HCT116 (cell line): ENCODE results near the gene NOTUM. TPM values are rescaled to one million over a fixed set of nuclear protein-coding genes. Genes with fewer than 3 reads are reported as not detected.

ENCODE experiments used
- ELF1 ChIP-seq: IDR thresholded peaks from 2 replicates; pipeline ENCODE4 v1.6.1; 2012; ENCODE audit warnings: low read depth, borderline replicate concordance
- POLR2AphosphoS5 ChIP-seq: IDR thresholded peaks from 2 replicates; pipeline ENCODE4 v1.6.1; 2011; ENCODE audit warnings: mild to moderate bottlenecking, low read depth, low read length, moderate library complexity
- SRF ChIP-seq: IDR thresholded peaks from 2 replicates; pipeline ENCODE4 v1.6.1; 2012; ENCODE audit warnings: low read depth
- total RNA-seq: library from RNA; stranded (reverse); gene quantifications from one replicate; pipeline ENCODE4 v1.2.1, GENCODE V29; 2021; ENCODE audit not compliant: unreplicated experiment
- TF ChIP-seq, protein P1 (sequence below), 3 experiments: fragments of 200-600 bp in 1 of 3; sonication (generic) in 1 of 3; IDR thresholded peaks in 2 of 3; conservative IDR thresholded peaks in 1 of 3; 2 replicates each; pipeline ENCODE4 v1.5.1; 2012 to 2017; ENCODE audit warnings: low read depth in 2 of 3, low read length in 2 of 3, antibody characterized with exemption in 1 of 3, borderline replicate concordance in 1 of 3, control low read depth in 1 of 3, mild to moderate bottlenecking in 1 of 3, mixed read lengths in 1 of 3, mixed run types in 1 of 3, moderate library complexity in 1 of 3; ENCODE audit not compliant: insufficient read depth in 1 of 3
- TF ChIP-seq, protein P2 (sequence below): IDR thresholded peaks from 2 replicates; pipeline ENCODE4 v1.6.1; 2012; ENCODE audit warnings: low read depth
- TF ChIP-seq, protein P3 (sequence below): IDR thresholded peaks from 2 replicates; pipeline ENCODE4 v1.6.1; 2012

Gene NOTUM
- total RNA-seq, 1 experiment from 2014 or later, result 12.5 TPM

DNA sequence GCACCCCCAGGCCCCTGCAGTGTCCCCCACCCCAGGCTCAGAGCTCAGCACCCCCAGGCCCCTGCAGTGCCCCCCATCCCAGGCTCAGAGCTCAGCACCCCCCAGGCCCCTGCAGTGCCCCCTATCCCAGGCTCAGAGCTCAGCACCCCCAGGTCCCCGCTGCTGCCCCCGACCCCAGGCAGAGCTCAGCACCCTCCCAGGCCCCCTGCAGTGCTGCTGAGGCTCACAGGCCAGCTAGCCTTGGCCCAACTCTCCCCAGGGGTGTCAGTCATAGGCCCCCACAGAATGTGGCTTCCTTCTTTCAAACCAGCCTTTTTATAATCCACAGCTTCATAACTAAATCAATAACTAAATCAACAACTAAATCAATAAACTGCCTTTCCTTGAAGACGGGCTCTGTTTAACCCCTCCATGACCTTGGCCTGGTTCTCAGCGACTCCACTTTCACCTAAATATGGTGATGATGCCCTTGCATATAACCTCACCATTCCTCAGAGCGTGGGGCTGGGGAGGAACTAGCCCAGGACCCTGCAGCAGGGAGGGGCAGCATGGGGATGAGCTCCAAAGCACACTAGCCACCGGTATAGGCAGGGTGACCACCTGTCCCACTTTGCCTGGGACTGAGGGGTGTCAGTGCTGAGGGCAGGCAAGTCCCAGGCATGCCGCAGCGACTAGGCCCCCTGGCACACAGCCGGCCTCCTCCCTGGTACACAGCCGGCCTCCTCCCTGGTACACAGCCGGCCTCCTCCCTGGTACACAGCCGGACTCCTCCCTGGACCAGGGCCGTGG, 5.0 kb downstream of the NOTUM start (continued):
- TF ChIP-seq, protein P1, sequence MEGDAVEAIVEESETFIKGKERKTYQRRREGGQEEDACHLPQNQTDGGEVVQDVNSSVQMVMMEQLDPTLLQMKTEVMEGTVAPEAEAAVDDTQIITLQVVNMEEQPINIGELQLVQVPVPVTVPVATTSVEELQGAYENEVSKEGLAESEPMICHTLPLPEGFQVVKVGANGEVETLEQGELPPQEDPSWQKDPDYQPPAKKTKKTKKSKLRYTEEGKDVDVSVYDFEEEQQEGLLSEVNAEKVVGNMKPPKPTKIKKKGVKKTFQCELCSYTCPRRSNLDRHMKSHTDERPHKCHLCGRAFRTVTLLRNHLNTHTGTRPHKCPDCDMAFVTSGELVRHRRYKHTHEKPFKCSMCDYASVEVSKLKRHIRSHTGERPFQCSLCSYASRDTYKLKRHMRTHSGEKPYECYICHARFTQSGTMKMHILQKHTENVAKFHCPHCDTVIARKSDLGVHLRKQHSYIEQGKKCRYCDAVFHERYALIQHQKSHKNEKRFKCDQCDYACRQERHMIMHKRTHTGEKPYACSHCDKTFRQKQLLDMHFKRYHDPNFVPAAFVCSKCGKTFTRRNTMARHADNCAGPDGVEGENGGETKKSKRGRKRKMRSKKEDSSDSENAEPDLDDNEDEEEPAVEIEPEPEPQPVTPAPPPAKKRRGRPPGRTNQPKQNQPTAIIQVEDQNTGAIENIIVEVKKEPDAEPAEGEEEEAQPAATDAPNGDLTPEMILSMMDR (IDR thresholded peaks at IDR 0.05 in 2 of 3, conservative IDR thresholded peaks at IDR 0.05 in 1 of 3; ENCODE audit: borderline replicate concordance in 1 of 3, insufficient read depth in 1 of 3, low read depth in 2 of 3, low read length in 2 of 3), result no peak
- TF ChIP-seq POLR2AphosphoS5, result no peak
- TF ChIP-seq SRF, result no peak
- TF ChIP-seq, protein P2, sequence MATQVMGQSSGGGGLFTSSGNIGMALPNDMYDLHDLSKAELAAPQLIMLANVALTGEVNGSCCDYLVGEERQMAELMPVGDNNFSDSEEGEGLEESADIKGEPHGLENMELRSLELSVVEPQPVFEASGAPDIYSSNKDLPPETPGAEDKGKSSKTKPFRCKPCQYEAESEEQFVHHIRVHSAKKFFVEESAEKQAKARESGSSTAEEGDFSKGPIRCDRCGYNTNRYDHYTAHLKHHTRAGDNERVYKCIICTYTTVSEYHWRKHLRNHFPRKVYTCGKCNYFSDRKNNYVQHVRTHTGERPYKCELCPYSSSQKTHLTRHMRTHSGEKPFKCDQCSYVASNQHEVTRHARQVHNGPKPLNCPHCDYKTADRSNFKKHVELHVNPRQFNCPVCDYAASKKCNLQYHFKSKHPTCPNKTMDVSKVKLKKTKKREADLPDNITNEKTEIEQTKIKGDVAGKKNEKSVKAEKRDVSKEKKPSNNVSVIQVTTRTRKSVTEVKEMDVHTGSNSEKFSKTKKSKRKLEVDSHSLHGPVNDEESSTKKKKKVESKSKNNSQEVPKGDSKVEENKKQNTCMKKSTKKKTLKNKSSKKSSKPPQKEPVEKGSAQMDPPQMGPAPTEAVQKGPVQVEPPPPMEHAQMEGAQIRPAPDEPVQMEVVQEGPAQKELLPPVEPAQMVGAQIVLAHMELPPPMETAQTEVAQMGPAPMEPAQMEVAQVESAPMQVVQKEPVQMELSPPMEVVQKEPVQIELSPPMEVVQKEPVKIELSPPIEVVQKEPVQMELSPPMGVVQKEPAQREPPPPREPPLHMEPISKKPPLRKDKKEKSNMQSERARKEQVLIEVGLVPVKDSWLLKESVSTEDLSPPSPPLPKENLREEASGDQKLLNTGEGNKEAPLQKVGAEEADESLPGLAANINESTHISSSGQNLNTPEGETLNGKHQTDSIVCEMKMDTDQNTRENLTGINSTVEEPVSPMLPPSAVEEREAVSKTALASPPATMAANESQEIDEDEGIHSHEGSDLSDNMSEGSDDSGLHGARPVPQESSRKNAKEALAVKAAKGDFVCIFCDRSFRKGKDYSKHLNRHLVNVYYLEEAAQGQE, result no peak
- TF ChIP-seq, protein P3, sequence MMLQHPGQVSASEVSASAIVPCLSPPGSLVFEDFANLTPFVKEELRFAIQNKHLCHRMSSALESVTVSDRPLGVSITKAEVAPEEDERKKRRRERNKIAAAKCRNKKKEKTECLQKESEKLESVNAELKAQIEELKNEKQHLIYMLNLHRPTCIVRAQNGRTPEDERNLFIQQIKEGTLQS, result no peak
- TF ChIP-seq ELF1, result no peak
- TF ChIP-seq, all 23 proteins: peak for 0
